Kidney epithelial cell (primary cell): Measurements from ENCODE around the gene CYTH4. TPM values are rescaled to one million over a fixed set of nuclear protein-coding genes. Genes with fewer than 3 reads are reported as not detected.

ENCODE experiments used
- DNase-seq: peaks from one replicate; pipeline ENCODE4 v3.0.0-alpha.2; 2010; ENCODE audit warnings: low read depth
- H3K27me3 ChIP-seq: 2 replicates; pipeline ENCODE4 v1.6.0; 2011; ENCODE audit warnings: low read length; ENCODE audit not compliant: control insufficient read depth, insufficient read depth
- H3K36me3 ChIP-seq: 2 replicates; pipeline ENCODE4 v1.5.1; 2011; ENCODE audit warnings: low read length; ENCODE audit not compliant: control insufficient read depth, insufficient read depth
- H3K4me3 ChIP-seq: 2 replicates; pipeline ENCODE4 v1.5.1; 2011; ENCODE audit warnings: low read depth, mild to moderate bottlenecking, control low read depth, low read length
- total RNA-seq: library from RNA; depleted of rRNA; stranded (reverse); fragments of >200 nt; gene quantifications from 2 replicates; pipeline ENCODE4 v1.2.3, GENCODE V29; 2015
- TF ChIP-seq, protein P1 (sequence below): IDR thresholded peaks from 2 replicates; pipeline ENCODE4 v1.5.1; 2011; ENCODE audit warnings: mild to moderate bottlenecking, moderate library complexity, low read length, control low read depth, inconsistent platforms; ENCODE audit not compliant: insufficient read depth, poor library complexity, severe bottlenecking

The CYTH4 gene
- total RNA-seq, 1 donor from 2014 or later: not detected

DNA sequence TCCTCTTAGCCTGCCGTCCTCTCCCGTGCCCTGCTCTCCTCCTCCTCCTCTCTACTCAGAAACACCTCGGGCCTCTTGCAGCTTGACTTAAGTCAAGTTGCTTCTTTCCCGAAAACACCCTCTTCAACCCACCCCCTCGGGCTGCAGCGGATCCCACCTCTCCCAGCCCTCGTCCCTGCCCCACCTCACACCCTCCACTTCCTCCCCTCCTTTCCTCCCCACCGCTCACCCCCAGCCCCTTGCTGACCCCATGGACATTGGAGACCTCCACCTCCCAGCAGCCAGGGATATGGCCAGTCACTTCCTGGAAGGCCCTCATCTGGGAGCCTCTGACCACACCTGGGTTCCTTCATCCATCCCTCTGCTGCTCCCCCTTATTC, 8.5 kb upstream of the CYTH4 start:
- no peaks in the 10 kb centered on the region for H3K36me3 ChIP-seq
- no peaks in the 10 kb centered on the region for H3K27me3 ChIP-seq
- H3K4me3 ChIP-seq: no peak overlapping the region
- DNase-seq: no peak
- TF ChIP-seq, protein P1, sequence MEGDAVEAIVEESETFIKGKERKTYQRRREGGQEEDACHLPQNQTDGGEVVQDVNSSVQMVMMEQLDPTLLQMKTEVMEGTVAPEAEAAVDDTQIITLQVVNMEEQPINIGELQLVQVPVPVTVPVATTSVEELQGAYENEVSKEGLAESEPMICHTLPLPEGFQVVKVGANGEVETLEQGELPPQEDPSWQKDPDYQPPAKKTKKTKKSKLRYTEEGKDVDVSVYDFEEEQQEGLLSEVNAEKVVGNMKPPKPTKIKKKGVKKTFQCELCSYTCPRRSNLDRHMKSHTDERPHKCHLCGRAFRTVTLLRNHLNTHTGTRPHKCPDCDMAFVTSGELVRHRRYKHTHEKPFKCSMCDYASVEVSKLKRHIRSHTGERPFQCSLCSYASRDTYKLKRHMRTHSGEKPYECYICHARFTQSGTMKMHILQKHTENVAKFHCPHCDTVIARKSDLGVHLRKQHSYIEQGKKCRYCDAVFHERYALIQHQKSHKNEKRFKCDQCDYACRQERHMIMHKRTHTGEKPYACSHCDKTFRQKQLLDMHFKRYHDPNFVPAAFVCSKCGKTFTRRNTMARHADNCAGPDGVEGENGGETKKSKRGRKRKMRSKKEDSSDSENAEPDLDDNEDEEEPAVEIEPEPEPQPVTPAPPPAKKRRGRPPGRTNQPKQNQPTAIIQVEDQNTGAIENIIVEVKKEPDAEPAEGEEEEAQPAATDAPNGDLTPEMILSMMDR: no peak

GRCh38 chr22:37274380-37274862, 7.9 kb upstream of the CYTH4 start:
- Histone ChIP-seq H3K4me3 (no peak overlapping the region), H3K27me3 (no peaks in the 10 kb centered on the region), H3K36me3 (no peaks in the 10 kb centered on the region)
- DNase-seq: no peak
- TF ChIP-seq, protein P1: no peak

GRCh38 chr22:37275134-37275533, 7.2 kb upstream of the CYTH4 start:
- no peaks in the 10 kb centered on the region for H3K27me3 ChIP-seq
- TF ChIP-seq, protein P1: no peak
- H3K4me3 ChIP-seq: no peak overlapping the region
- DNase-seq: no peak
- no peaks in the 10 kb centered on the region for H3K36me3 ChIP-seq

DNA sequence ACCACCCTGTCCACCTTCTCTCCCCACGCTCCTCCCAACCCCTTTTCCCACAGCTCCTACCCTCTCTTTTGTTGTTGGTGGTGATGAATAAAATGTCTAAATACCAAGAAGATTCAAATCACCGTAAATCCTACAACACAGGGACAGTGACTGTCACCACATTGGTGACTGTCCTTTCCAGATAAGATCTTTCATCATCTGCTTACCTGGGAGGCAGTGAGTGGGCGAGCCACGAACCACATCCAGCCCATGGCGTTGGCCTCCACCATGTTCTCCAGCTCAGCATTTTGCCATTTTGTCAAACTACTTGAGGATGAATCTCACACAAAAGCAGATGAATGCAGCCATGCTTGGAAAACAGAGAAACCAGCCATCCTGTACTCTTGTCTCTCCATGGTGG, 6.7 kb upstream of the CYTH4 start:
- no peaks in the 10 kb centered on the region for H3K27me3 ChIP-seq
- DNase-seq: no peak
- H3K36me3 ChIP-seq: no peaks in the 10 kb centered on the region
- no peak overlapping the region for H3K4me3 ChIP-seq
- TF ChIP-seq, protein P1: no peak

DNA sequence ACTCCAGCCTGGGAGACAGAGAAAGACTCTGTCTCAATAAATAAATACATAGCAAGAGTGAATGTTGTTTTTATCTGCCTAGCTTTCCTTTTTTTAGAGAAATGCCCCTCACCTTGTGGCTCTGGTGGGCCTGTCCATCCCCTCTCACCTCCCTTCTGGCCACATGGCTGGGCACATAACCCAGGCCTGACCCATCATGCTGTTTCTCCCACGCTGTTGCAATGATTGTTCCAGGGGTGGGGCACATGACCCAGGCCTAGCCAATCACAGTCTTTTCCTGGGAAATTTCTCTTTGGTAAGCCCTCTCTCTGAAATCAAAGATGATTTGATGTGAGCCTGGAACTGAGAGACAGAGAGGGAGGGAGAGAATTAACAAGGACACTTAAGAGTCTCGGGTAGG, 5.5 kb upstream of the CYTH4 start:
- TF ChIP-seq, protein P1: no peak
- DNase-seq: no peak
- H3K36me3 ChIP-seq: no peaks in the 10 kb centered on the region
- H3K4me3 ChIP-seq: no peak overlapping the region
- no peaks in the 10 kb centered on the region for H3K27me3 ChIP-seq

GRCh38 chr22:37277384-37277783, 4.9 kb upstream of the CYTH4 start:
- TF ChIP-seq, protein P1: no peak
- no peaks in the 10 kb centered on the region for H3K27me3 ChIP-seq
- no peak for DNase-seq

More at GRCh38 chr22:37277384-37277783, 4.9 kb upstream of the CYTH4 start:
- Histone ChIP-seq H3K4me3 (no peak overlapping the region), H3K36me3 (no peaks in the 10 kb centered on the region)
